Activated T-cell treated with anti-CD3 and anti-CD28 coated beads for 24 hours (primary cell): ENCODE results near the gene ABHD16B.

Experiments
- DNase-seq: peaks from one replicate; pipeline ENCODE4 v3.0.0-alpha.2; 2020; ENCODE audit warnings: low read depth

The ABHD16B gene

DNA sequence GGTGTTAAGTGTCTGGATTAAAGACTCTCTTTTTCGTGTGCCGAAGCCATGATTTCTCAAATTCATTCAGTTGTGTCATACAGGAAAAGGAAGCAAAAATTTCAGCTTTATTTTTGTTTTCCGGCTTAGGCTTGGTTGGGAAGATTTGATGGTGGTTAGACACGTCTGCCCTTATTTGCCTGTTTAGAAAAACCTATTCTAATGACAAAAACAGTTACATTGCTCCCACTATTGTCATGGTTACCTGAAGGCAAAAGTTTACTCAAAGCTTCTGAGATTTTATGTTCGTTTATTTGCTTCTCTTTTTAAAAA, 34.6 kb downstream of the ABHD16B start:
- DNase-seq: no peak

DNA sequence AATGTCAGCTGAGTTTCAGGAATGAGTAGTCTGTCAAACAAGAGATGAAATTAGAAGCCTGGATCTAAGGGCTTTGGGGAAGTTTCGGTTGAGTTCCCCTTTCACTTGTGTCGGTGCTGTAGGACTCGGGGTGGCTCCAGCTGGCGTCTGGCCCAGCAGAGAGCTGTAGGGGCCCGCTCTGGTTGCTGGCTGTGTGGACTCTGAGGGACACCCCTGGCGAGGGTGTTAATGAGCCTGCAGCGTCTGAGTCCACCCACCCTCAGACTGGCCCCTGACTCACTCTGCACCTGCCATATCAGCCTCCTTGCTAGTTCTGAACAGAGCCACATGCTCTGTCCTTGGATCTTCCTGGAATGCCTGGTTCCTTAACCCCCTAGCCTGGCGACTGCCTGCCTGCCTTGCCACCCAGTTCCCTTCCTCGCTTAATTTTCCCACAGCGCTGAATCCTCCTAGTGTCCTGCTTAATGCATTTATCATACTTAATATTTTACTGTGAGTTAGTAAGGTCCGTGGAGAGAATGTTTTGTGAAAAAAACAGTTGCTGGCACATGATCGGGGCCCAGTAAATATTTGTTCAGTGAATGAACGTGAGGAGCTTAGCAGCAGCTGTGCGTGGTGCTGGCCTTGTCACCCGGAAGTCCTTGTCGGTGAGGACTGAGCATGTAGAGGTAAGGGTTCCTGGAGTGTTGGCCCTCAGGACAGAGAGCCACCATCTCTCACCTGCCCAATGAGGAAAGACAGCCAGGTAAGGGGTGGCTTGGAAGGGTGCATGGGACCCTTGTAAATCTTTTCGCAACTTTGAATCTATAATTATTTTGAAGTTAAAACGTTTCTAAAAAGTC, 35.2 kb downstream of the ABHD16B start:
- DNase-seq: no peak

DNA sequence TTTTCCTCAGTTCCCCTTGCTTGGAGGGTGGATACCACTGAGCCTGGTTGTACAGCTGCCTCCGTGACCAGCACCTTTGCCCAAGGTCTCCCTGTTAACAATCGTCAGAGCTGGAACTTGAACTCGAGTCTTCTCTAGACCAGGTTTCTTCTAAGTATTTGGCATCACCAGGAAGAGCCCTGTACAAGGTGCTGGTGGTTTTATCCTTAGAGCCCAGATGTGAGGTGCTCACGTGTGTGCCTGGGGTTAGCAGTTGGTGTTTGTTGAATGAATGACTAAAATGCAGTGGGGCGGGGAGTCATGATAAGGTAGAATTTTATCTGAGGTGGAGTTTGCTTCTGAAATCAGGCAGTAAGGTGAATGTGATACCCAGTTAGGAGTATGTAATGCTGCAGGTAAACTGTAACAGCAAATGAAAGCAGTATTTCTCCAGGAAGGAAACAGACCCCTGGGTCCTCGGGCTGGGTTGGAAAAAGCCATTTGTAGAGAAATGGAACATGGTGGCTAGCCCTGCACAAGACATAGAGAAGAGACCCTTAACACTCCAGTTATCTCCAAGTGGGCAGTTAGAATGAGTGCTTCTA, 36.8 kb downstream of the ABHD16B start:
- no peak for DNase-seq

DNA sequence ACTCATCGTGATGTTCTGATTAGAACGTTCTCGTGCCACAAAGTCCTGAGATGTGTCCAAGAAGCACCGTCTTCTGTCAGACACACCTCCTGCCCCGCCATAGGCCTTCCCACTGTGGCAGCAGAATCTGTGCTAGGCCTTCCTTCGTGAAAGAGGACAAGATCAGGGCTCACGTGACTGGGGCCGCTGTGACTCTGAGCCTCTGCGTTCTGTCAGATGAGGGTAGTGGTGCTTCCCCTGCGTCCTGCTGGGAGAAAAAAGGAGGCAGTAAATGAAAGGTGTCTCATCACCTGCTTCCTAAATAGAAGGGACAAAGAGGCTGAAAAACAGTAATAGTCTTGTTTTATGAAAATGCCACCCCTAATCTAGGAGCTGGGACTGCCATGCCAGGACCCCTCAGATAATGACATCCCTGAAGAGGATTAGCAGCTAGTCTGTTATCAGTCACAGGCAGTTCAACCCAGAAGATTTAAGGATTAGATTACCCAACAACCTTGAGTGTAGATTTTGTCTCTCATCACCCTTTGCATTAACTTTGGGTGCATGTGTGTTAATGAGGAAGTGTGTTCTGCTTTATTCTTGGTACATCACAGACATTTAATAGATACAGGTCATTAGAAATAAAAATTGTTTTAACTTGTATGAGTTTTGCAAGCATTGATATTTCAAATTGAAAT, 37.7 kb downstream of the ABHD16B start:
- no peak for DNase-seq

DNA sequence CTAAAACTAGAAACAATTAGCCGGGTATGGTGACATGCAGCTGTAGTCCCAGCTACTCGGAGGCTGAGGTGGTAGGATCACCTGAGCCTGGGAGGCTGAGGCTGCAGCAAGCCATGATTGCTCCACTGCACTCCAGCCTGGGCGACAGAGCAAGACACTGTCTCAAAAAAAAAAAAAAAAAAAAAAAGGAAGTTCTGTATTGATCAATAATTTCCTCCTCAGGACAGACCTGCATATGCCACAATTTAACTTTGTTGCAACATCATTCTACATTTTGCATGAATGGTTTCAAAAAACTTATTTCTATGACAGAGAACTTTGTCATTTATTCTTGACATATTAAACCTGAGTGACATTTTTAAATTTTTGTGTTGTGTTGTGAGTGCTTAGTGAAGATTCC, 39.1 kb downstream of the ABHD16B start:
- no peak for DNase-seq

DNA sequence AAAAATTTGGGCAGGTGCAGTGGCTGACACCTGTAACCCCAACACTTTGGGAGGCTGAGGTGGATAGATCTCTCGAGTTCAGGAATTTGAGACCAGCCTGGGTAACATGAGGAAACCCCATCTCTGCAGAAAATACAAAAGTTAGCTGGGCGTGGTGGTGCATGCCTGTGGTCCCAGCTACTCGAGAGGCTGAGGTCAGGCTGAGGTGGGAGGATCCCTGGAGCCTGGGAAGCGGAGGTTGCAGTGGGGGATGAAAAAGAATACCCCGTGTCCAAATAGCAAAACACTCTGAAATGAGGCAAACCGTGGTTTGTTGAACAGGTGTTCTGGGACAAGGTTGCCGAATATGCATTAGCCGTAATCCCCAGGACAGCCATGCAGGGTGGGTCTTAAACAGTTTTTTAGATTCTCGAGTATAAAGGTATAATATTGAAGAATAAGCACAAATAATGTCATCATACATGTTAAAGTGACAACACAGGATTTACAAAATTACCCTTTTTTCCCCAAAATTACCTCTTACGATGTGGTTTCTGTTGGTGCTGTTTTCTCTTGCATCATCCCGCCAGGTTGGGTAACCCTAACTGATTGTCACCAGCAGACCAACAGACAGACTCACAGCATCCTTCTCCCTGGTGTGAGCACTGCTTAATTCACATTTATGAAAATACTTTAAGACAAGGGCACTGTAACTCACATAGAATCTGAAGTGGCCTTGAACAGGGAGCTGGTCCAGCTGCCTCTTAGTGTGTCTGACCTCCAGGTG, 42.7 kb downstream of the ABHD16B start:
- no peak for DNase-seq

DNA sequence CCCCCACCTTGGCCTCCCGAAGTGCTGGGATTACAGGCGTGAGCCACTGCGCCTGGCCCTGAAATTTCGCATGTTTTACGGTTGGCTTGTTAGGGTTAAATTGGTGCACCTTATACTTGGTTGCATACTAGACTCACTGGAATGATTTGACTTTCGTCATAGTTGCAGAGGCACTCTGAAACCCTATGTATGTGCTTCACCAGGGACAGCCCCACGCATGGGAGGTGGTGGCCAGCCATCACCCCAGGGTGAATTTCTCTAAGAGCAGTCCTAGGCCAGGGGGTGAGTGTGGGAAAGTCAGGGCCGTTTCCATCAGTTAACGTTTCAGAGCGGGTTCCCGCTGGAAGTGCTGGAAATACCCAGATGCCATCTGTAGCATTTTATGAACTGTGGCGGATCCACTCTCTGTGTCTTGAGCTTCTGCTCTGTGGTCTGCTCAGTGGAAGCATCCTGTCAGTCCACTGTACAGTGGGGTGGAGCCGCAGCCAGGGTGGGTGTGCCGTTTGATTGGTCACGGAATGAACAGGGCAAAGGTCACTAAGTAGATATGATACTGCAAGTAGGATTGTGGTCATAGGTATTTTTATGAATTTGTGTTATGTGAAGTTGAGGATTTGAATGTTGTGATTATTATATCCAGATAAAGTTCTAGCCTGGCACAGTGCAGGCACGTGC, 46.8 kb downstream of the ABHD16B start:
- DNase-seq: no peak

DNA sequence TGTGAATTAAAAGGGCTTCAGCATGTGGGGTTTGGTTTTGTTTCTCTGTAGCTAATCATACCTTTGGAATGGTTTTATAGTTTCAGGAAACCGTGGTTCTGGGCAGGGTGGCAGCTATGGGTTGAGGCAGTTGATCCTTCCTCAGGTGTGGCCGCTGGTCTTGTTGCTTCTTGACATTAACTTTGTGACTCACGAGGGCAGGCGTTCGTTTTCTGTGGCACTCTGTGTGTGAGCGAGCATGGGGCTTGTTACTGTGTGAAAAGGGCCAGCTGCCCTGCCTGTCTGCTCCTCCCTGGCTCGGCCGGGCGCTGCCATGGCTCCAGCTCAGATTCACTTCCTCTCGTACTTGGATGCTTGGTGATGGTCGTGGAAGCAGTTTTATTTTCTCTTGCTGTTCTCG, 49.9 kb downstream of the ABHD16B start:
- no peak for DNase-seq
